ENCODE data around the gene TIAL1. TPM values are rescaled to one million over a fixed set of nuclear protein-coding genes. Genes with fewer than 3 reads are reported as not detected.

TIAL1 gene, protein sequence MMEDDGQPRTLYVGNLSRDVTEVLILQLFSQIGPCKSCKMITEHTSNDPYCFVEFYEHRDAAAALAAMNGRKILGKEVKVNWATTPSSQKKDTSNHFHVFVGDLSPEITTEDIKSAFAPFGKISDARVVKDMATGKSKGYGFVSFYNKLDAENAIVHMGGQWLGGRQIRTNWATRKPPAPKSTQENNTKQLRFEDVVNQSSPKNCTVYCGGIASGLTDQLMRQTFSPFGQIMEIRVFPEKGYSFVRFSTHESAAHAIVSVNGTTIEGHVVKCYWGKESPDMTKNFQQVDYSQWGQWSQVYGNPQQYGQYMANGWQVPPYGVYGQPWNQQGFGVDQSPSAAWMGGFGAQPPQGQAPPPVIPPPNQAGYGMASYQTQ
- total RNA-seq, result 29.3 and 42.4 TPM in 2 replicates

GRCh38 chr10:119596537-119597404 is at the start of gene TIAL1:
TIAL1 (minus strand) TSS chr10:119596964; CDS start chr10:119596465, 499 bp downstream.

DNA sequence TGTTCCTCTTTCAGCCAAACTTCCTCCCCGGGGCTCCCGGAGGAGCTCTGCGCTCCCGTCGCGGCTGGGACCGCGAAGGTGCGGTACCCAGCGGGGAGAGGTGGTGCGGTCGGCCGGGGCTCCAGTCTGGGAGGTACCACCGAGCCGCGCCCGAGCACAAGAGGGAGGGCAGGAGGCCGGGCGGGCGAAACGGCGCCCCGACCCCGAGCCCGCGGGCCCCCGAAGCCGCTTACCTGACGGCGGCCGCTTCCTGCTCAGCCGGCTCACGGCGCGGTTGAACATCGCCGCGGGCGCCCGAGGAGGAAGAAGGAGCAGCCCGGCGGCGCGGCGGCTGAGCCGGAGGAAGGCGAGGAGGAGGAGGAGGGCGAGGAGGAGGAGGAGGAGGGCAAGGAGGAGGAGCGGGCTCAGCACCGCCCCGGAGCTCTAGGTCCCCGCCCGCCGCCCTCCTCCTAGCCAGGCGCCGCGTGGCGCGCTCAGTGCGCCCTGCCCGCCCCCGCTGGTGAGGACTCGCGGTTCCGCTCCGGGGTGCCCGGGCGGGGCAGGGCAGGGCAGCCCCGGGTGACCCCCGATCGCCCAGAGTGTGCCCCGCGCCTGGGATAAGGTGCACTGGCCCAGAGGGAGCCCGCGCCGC is 54.3 kb downstream of the TIAL1 start, which contains the start of gene RGS10:
Gene RGS10 (minus strand): TSS at position 363 of the 631 bp plus-strand sequence. CDS start 81 bp downstream, at position 282.

Other genes starting within 250 kb of the TIAL1 start
- gene RGS10, start 54.2 kb downstream of the TIAL1 start, total RNA-seq, result 38.5 and 41.6 TPM in 2 replicates
- 46.9 and 61.6 TPM in 2 replicates for gene BAG3, start 54.4 kb upstream of the TIAL1 start, total RNA-seq
- gene INPP5F, start 129.1 kb upstream of the TIAL1 start, total RNA-seq, result 6.5 and 9.4 TPM in 2 replicates